NCI-H82 treated with DMSO at 0.1 percent for 48 hours (cell line): Measurements from ENCODE around the gene HINFP.
"Not testable (repeated sequence)": the region's sequence is repeated elsewhere in the genome, so short reads cannot be mapped to it uniquely, and the experiment has no call there.

Experiments used
- DNase-seq: peaks from one replicate; lab custom pipeline; 2025; ENCODE audit not compliant: unreplicated experiment; lab: John Stamatoyannopoulos, UW

Gene HINFP

DNA sequence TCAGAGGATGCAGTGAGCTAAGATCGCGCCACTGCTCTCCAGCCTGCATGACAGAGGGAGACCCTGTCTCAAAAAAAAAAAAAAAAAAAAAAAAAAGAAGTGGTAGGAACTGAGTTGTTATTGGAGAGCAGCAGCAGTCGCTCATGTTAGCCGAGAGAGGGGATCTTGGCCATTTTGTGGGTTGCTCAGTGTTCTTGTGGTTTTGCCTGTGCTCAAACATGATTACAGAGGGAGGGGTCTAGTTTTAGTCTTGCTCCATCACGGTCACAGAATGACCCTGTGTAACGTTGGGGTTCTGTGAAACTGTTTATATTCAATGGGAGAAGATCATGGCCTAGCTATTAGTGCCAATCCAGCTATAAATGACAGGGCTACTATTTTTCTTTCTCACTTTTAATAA, 21.7 kb upstream of the HINFP start:
- DNase-seq = no peak

- no peak for DNase-seq
Observed at GRCh38 chr11:119100246-119100970, 21.0 kb upstream of the HINFP start.

- DNase-seq = no peak
Observed at GRCh38 chr11:119100994-119101758, 20.2 kb upstream of the HINFP start.

DNA sequence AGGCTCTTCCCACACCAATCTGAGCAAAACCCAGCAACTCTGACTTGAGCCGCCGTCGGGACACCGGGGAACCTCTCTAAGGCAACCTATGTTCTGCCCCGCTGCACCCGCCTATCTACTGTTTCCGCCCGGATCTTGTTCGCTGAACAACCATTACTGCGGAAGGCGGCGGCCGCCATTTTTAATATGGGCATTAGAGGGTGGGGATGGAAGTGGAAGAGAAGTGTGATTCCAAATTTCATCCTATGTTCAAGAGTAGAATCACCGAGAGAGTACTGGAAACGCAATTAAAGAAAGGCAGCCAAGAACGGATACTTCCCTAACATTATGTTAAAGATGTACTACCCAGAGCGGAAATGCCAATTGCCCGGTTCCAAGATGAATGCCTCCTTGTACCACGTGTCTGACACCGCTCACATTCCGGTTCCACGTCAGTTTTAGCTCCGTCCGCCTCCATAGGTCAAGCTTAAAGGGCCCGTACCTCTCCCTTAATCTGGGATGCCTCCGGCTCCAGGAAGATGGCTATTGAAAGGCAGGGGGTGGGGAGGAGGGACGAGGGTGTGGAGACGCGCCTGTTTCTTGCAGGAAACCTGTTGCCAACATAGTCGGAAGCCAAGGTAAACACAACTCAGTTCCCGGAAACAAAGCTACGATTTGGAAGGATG, 19.5 kb upstream of the HINFP start, which contains the start of gene DPAGT1:
Gene DPAGT1, minus strand, starts transcription at position 95 of the 665 bp plus-strand sequence. CDS start 198 bp downstream, outside the sequence.
- DNase-seq = peak; percentile 91

- not testable (repeated sequence) for DNase-seq
Observed at GRCh38 chr11:119103161-119103664, 18.2 kb upstream of the HINFP start.

GRCh38 chr11:119103793-119104192, 17.6 kb upstream of the HINFP start:
- no peak for DNase-seq

GRCh38 chr11:119106564-119107537, 14.5 kb upstream of the HINFP start, which contains the start of gene C2CD2L:
TSS of gene C2CD2L (plus strand) at chr11:119107344. CDS start at chr11:119107742, 398 bp downstream.
- DNase-seq = peak; percentile 40

GRCh38 chr11:119107538-119108145, 13.7 kb upstream of the HINFP start:
- no peak for DNase-seq

- no peak for DNase-seq
Observed at GRCh38 chr11:119108146-119108856, 13.1 kb upstream of the HINFP start.

- DNase-seq = no peak
Observed at GRCh38 chr11:119108857-119109221, 12.5 kb upstream of the HINFP start.

DNA sequence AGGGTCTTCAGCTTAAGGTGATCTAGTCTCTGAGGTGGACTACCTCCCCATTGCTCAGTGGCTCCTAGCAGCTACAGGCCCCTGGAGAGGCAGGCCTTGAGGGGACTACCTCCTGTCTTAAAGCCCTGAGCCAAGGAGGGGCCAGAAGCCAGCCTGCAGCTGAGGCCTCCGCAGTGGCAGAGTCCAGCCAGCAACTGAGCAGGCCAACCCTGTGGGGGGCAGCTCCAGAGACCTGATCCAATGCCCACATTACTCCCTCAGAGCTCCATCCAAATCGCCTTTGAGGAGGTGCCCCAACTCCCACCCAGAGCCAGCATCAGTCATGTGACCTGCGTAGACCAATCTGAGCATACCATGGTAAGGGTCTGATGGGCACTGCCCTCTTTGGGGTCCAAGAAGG, 11.5 kb upstream of the HINFP start:
- no peak for DNase-seq

DNA sequence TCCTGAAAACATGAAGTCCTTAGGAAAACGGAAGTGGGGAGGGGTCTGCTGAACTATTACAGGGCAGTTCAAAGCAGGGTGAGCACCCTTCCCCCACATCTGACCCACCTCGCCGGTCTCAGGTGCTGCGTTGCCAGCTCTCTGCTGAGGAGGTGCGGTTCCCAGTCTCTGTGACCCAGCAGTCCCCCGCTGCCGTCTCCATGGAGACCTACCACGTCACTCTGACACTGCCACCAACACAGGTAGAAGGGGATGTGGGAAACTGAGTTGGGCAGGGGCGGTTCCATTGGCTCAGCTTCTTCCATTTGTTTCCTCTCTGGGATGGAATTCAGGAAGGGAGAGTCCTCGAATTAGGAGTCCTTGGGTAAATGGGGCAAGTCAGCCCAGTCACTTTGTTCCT, 10.9 kb upstream of the HINFP start:
- DNase-seq = no peak

GRCh38 chr11:119111361-119111925, 9.9 kb upstream of the HINFP start:
- no peak for DNase-seq

DNA sequence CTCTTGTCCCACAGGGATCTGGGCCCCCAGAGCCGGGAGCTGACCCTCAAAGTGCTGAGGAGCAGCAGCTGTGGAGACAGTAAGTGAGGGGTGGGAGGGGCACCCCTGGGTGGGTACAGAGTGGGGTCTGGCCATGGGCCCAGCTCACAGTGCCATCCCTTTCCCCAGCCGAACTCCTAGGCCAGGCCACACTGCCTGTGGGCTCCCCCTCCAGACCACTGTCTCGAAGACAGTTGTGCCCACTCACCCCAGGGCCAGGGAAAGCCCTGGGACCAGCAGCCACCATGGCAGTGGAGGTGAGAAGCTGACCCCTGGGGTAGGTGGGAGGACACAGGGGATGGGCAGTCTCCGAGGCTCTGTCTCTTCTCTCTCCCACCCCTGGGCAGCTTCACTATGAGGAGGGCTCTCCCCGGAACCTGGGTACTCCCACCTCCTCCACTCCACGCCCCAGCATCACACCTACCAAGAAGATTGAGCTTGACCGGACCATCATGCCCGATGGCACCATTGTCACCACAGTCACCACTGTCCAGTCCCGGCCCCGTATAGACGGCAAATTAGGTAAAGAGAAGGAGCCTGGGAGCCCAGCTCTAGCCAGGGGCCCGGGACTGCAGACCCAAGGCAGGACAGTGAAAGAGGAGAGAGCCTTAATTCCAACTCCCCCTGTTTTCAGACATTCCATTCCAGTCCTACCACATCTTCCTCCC, 8.9 kb upstream of the HINFP start:
- no peak for DNase-seq

DNA sequence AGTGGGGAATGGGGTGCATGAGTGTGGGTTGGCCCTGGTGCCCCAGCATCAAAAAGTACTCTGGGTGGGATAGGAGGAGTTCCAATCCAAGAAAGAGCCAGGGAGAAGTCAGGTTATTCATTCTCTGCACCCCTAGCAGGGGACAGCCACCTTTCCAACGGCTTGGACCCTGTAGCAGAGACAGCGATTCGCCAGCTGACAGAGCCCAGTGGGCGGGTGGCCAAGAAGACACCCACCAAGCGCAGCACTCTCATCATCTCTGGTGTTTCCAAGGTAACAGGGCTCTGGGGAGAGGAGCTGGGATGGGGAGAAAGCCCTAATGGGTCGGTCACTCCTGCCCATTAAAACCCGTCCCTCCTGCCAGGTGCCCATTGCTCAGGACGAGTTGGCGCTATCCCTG, 7.7 kb upstream of the HINFP start:
- DNase-seq = no peak

DNA sequence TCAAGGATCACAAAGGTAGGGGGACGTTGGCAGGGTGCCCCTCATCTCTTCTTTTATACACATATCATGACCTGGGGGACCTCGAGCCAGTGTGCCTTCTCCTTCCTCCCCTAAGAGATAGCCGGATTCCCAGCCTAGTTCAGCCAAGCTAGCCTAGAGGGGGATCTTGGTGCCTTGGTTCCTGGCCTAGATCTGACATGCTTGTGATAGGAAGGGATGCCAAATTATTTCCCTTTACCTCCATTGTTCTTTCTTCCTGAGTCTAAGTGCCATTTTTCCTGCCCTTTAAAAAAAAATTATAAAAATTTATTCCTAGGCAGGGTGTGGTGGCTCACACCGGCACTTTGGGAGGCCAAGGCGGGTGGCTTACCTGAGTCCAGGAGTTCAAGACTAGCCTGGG, 7.0 kb upstream of the HINFP start:
- no peak for DNase-seq

GRCh38 chr11:119115484-119116234, 5.7 kb upstream of the HINFP start:
- no peak for DNase-seq

GRCh38 chr11:119116235-119116594, 5.2 kb upstream of the HINFP start:
- DNase-seq = no peak
